GM13976 (cell line): Measurements from ENCODE around the gene RPAIN.

ENCODE experiments used
- DNase-seq: peaks from one replicate; pipeline ENCODE4 v3.0.0; 2012; ENCODE audit warnings: low spot score
- CTCF ChIP-seq: IDR thresholded peaks from 2 replicates; pipeline ENCODE4 v1.5.1; 2012; ENCODE audit warnings: borderline replicate concordance, mild to moderate bottlenecking; ENCODE audit not compliant: insufficient read depth; ENCODE audit errors: extremely low read depth, missing control alignments, control extremely low read depth
- in situ Hi-C: fragments of 300-500 bp; cut with MboI; formaldehyde crosslinking; loops from one replicate; pipeline ENCODE4 v1.12.0; 2022; ENCODE audit warnings: low sequenced_read_pairs, mixed read lengths, inconsistent platforms; ENCODE audit not compliant: unreplicated experiment

The RPAIN gene

GRCh38 chr17:5464717-5465507 lies 44.9 kb downstream of the RPAIN start:
- in situ Hi-C loops: no loop called here
- no peak for DNase-seq
- TF ChIP-seq CTCF: no peak

GRCh38 chr17:5466295-5466694 lies 46.3 kb downstream of the RPAIN start:
- no peak for DNase-seq
- no peak for TF ChIP-seq CTCF
- in situ Hi-C loops: no loop called here

- in situ Hi-C loops: no loop called here
- TF ChIP-seq CTCF: no peak
Measured at GRCh38 chr17:5467416-5467815, 47.4 kb downstream of the RPAIN start.

GRCh38 chr17:5468075-5468473 lies 48.1 kb downstream of the RPAIN start:
- TF ChIP-seq CTCF: no peak
- DNase-seq: peak; percentile 34
- in situ Hi-C loops: no loop called here

More at GRCh38 chr17:5467416-5467815, 47.4 kb downstream of the RPAIN start:
- no peak for DNase-seq

- TF ChIP-seq CTCF: no peak
- in situ Hi-C loops: no loop called here
- DNase-seq: no peak
Measured at GRCh38 chr17:5472511-5472910, 52.5 kb downstream of the RPAIN start.

- in situ Hi-C loops: no loop called here
- DNase-seq: no peak
- TF ChIP-seq CTCF: no peak
Measured at GRCh38 chr17:5473906-5474305, 53.9 kb downstream of the RPAIN start.
